Measurements from ENCODE around the gene EIF4B.
"Not testable (repeated sequence)": the region's sequence is repeated elsewhere in the genome, so short reads cannot be mapped to it uniquely, and the experiment has no call there.

EIF4B gene

GRCh38 chr12:53004178-53004577, 2.1 kb upstream of the EIF4B start:
- H3K27ac ChIP-seq: no peak overlapping the region
- TF ChIP-seq, protein P1, sequence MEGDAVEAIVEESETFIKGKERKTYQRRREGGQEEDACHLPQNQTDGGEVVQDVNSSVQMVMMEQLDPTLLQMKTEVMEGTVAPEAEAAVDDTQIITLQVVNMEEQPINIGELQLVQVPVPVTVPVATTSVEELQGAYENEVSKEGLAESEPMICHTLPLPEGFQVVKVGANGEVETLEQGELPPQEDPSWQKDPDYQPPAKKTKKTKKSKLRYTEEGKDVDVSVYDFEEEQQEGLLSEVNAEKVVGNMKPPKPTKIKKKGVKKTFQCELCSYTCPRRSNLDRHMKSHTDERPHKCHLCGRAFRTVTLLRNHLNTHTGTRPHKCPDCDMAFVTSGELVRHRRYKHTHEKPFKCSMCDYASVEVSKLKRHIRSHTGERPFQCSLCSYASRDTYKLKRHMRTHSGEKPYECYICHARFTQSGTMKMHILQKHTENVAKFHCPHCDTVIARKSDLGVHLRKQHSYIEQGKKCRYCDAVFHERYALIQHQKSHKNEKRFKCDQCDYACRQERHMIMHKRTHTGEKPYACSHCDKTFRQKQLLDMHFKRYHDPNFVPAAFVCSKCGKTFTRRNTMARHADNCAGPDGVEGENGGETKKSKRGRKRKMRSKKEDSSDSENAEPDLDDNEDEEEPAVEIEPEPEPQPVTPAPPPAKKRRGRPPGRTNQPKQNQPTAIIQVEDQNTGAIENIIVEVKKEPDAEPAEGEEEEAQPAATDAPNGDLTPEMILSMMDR (IDR thresholded peaks at IDR 0.05): no peak
- no peak overlapping the region for H3K4me3 ChIP-seq
- DNase-seq (ENCODE audit: low spot score): no peak

GRCh38 chr12:53004582-53004981, 1.7 kb upstream of the EIF4B start:
- DNase-seq (ENCODE audit: low spot score): no peak
- TF ChIP-seq, protein P1 (IDR thresholded peaks at IDR 0.05): no peak
- Histone ChIP-seq H3K27ac (no peak overlapping the region), H3K4me3 (no peak overlapping the region)

DNA sequence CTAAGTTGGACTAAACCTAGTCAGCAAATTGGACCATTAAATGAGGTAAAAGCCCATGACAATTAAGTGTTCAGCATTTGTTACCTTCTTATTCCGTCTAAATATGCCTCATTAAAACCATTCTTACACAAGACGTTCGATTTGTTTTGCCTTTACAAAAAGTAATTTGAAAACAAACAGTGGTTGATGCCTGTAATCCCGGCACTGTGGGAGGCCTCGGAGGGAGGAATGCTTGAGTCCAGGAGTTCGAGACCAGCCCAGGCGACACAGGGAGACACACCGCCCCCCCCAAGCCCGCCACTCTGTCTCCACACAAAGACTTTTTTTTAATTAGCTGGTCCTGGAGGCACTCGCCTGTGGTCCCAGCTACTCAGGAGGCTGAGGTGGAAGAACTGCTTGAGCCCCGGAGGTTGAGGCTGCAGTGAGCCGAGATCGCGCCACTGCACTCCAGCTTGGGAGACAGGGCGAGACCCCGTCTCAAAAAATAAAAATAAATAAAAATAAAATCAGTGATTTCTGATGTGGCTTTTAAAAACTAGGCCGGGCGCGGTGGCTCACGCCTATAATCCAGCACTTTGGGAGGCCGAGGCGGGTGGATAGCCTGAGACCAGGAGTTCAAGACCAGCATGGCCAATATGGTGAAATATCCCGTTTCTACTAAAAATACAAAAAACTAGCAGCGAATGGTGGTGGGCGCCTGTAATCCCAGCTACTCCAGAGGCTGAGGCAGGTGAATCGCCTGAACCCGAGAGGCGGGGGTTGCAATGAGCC, 856 bp upstream of the EIF4B start:
- TF ChIP-seq, protein P1 (IDR thresholded peaks at IDR 0.05): no peak
- peak overlapping the region; percentile 78 for H3K4me3 ChIP-seq
- DNase-seq (ENCODE audit: low spot score): peak; percentile 76
- peak overlapping the region; percentile 86 to 94 for H3K27ac ChIP-seq

GRCh38 chr12:53006810-53007309, 604 bp downstream of the EIF4B start:
- TF ChIP-seq, protein P1 (IDR thresholded peaks at IDR 0.05): no peak
- DNase-seq (ENCODE audit: low spot score): peak; percentile 83

GRCh38 chr12:53007343-53007742, 1.1 kb downstream of the EIF4B start:
- DNase-seq (ENCODE audit: low spot score): no peak
- TF ChIP-seq, protein P1 (IDR thresholded peaks at IDR 0.05): no peak
- peak overlapping the region in 1 of 2 donors; percentile 94 for H3K27ac ChIP-seq
- peak overlapping the region; percentile 78 for H3K4me3 ChIP-seq

More at GRCh38 chr12:53006810-53007309, 604 bp downstream of the EIF4B start:
- Histone ChIP-seq H3K4me3 (peak overlapping the region; percentile 78), H3K27ac (peak overlapping the region; percentile 86 to 94)

DNA sequence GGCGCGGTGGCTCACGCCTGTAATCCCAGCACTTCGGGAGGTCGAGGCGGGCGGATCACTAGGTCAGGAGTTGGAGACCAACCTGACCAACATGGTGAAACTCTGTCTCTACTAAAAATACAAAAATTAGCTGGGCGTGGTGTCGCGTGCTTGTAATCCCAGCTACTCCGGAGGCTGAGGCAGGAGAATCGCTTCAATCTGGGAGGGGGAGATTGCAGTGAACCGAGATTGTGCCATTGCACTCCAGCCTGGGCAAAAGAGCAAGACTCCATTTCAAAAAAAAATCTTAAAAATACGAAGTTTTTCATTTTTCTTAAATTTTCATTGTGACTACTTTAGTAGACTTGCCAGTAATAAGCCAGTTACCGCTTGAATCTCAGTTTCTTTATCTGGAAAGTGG, 2.5 kb downstream of the EIF4B start:
- DNase-seq (ENCODE audit: low spot score): not testable (repeated sequence)

DNA sequence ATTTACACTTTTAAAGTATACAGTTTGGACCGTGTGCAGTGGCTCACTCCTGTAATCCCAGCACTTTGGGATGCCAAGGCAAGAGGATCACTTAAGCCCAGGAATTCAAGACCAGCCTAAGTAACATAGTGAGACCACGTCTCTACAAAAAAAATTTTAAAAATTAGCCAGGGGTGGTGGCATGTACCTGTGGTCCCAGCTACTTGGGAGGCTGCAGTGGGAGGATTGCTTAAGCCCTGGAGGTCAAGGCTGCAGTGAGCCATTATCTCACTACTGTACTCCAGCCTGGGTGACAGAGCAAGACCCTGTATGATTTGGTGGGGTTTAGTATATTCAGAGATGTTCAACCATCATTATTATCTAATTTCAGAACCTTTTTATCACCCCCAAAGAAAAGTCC, 4.7 kb downstream of the EIF4B start:
- H3K4me3 ChIP-seq: no peak overlapping the region
- no peak overlapping the region for H3K27ac ChIP-seq
- no peak for DNase-seq (ENCODE audit: low spot score)
- TF ChIP-seq, protein P1 (IDR thresholded peaks at IDR 0.05): no peak

More for the DNA sequence above, 2.5 kb downstream of the EIF4B start:
- H3K4me3 ChIP-seq, H3K27ac ChIP-seq: not testable (repeated sequence)
